ENCODE results near the gene ANKS1A. TPM values are rescaled to one million over a fixed set of nuclear protein-coding genes. Genes with fewer than 3 reads are reported as not detected.

ANKS1A gene
- total and polyA plus RNA-seq, 2 of the 4 experiments (the other 2 are of a cell fraction) = 7.2 to 7.5 TPM

DNA sequence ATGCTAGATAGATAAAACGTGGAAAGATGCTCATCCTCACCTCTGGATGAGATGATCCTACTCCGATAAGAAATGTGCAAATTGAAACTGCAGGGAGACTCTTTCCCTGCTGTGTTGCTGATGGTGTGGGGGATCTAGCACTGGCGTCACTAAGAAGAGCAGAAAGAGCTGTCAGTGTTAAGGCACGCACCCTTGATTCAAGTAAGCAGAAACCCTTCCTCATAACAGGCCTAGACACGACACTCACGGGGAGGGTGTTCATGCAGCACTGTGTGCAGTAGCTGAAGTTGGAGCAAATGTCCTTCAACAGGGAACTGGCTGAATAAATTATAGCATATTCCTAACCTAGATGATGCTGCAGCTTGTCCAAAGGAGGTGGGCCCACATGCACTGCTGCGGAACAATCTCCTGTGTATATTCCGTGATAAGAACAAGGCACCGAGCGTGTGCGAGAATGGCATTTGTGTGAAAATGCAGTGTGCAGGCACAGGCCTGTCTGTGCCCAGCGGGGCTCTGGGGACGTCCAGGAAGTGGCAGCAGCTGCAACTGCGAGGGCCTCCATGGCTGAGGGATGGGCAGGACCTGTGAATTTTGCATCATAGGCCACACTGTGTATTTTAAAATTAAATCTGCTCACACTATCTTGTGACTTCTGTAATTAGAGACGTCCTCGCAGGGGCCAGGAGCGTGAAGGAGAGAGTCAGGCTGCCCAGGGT lies 188.1 kb downstream of the ANKS1A start:
- Histone ChIP-seq H2BK120ac (ENCODE audit: low read depth, low read length) (no peak overlapping the region), H4K5ac (ENCODE audit: low read depth, low read length) (no peak overlapping the region), H2AFZ (replicated peaks; ENCODE audit: low read length, poor library complexity) (no peak overlapping the region), H3K4me2 (ENCODE audit: low read depth, low read length) (no peak overlapping the region), H3K27me3 (ENCODE audit: control insufficient read depth, insufficient read depth, low read length) (no peaks in the 10 kb centered on the region), H3K9me3 (ENCODE audit: control insufficient read depth, insufficient read depth, low read length) (no peaks in the 10 kb centered on the region), H3K56ac (ENCODE audit: extremely low read depth, insufficient read depth, low read length) (no peak overlapping the region), H3K9me1 (ENCODE audit: insufficient read depth, low read length) (no peaks in the 10 kb centered on the region), H4K91ac (ENCODE audit: insufficient read depth, low read depth, low read length) (no peak overlapping the region), H2BK20ac (ENCODE audit: low read depth, low read length) (no peak overlapping the region), H3K23ac (ENCODE audit: low read depth, low read length) (no peak overlapping the region), H2BK5ac (ENCODE audit: low read depth, low read length, poor library complexity, severe bottlenecking) (no peak overlapping the region), H3K9ac (ENCODE audit: low read depth, low read length) (no peak overlapping the region), H3K79me1 (ENCODE audit: low read depth in 1 of 2, low read length in 2 of 2) (no peaks in the 10 kb centered on the region), H2BK15ac (ENCODE audit: low read depth, low read length) (no peak overlapping the region), H4K8ac (ENCODE audit: low read depth in 2 of 2, low read length in 2 of 2) (no peak overlapping the region), H3K14ac (replicated peaks; ENCODE audit: low read depth, low read length) (no peak overlapping the region), H3K4me1 (ENCODE audit: control insufficient read depth, insufficient read depth, low read length) (no peaks in the 10 kb centered on the region), H2AK5ac (ENCODE audit: low read depth, low read length) (no peak overlapping the region), H2AK9ac (replicated peaks; ENCODE audit: low read depth, low read length, poor library complexity) (no peak overlapping the region), H3K4me3 (ENCODE audit: insufficient read depth, low read depth, low read length) (no peak overlapping the region), H4K20me1 (ENCODE audit: insufficient read depth, low read length) (no peaks in the 10 kb centered on the region), H3K4ac (ENCODE audit: low read depth, low read length) (no peak overlapping the region), H3K27ac (ENCODE audit: insufficient read depth, low read length) (no peak overlapping the region), H3K36me3 (ENCODE audit: control insufficient read depth, insufficient read depth, low read length) (peaks cover 17% of the 10 kb centered on the region; the same call in 1 of the 2 replicates), H3K18ac (ENCODE audit: low read depth, low read length) (no peak overlapping the region)
- WGBS, 2 experiments (ENCODE audit: extremely low coverage in 2 of 2, insufficient read length in 1 of 2) = 89% methylated on average over 10 of the region's 17 CpGs; no CpG with 5 or more reads in 1 of the 2 experiments
- in situ Hi-C loops (cut with MboI; ENCODE audit: low sequenced_read_pairs) (no loop called here), dilution Hi-C loops (cut with HindIII; ENCODE audit: low sequenced_read_pairs, unreplicated experiment) (no loop called here), intact Hi-C loops (cut with micrococcal nuclease) (no loop called here)
- ChIA-PET POLR2A (ENCODE audit: unreplicated experiment) (interaction anchor here (0.6 kb wide), 1 partner anchor 213 kb away, joined by 7 read pairs; no protein-coding TSS in a partner anchor), CTCF (no interaction called here)
- ATAC-seq (ENCODE audit: low read depth) (no peak), DNase-seq (no peak)
- no TSS peak for BruUV-seq (replicated peaks)
- TF ChIP-seq RFX5 (IDR thresholded peaks at IDR 0.05; ENCODE audit: low read depth, low read length) = no peak
- no peak for TF ChIP-seq RCOR1 (IDR thresholded peaks at IDR 0.05; ENCODE audit: insufficient replicate concordance, low read length)
- TF ChIP-seq CHD1 (IDR thresholded peaks at IDR 0.05; ENCODE audit: low read depth, low read length) = no peak
- TF ChIP-seq FOS (IDR thresholded peaks at IDR 0.05; ENCODE audit: low read depth, low read length) = no peak
- no peak for TF ChIP-seq NFE2L2 (IDR thresholded peaks at IDR 0.05; ENCODE audit: low read depth, low read length)
- TF ChIP-seq RAD21 (IDR thresholded peaks at IDR 0.05; ENCODE audit: low read length) = no peak
- no peak for TF ChIP-seq ELK1 (IDR thresholded peaks at IDR 0.05; ENCODE audit: borderline replicate concordance, low read depth, low read length)
- TF ChIP-seq CEBPB (IDR thresholded peaks at IDR 0.05; ENCODE audit: low read depth, low read length) = no peak
- no peak for TF ChIP-seq MXI1 (IDR thresholded peaks at IDR 0.05; ENCODE audit: borderline replicate concordance, low read depth, low read length)
- TF ChIP-seq MAZ (IDR thresholded peaks at IDR 0.05; ENCODE audit: borderline replicate concordance, low read depth, low read length) = no peak
- TF ChIP-seq CTCF (conservative IDR thresholded peaks at IDR 0.05; ENCODE audit: low read depth, low read length) = no peak

Data from IMR-90 (cell line).